Measurements from ENCODE around the gene IER2. TPM values are rescaled to one million over a fixed set of nuclear protein-coding genes. Genes with fewer than 3 reads are reported as not detected.
"Not testable (repeated sequence)": the region's sequence is repeated elsewhere in the genome, so short reads cannot be mapped to it uniquely, and the experiment has no call there.

Gene IER2
- total and polyA plus RNA-seq, 2 experiments from 2014 or later: 30.4 to 84.0 TPM

DNA sequence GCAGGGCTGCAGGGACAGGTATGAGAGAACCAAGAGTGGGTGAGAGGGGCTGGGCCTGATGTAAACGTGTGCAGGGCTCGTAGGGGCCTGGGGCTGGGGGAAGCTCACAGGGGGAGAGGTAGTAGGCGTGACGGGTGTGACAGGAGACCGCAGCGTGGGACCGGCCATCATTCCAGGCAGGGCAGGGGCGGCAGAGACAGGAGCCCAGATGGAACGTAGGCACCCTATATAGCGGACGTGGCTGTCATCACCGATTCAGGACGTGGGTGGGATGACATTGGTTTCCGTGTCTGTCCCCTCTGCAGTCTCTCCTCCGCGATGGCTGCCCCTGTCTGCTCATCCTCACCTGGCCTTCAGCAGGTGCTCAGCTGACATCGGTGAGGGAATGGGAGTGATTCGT, 48.4 kb downstream of the IER2 start:
- Histone ChIP-seq H3K27me3 (replicated peaks; ENCODE audit: insufficient read depth) (no peaks in the 10 kb centered on the region), H3F3A (ENCODE audit: insufficient read depth) (no peaks in the 10 kb centered on the region), H3K4me1 (ENCODE audit: insufficient read depth) (no peaks in the 10 kb centered on the region), H3K9me2 (ENCODE audit: insufficient read depth) (no peaks in the 10 kb centered on the region), H2AFZ (no peak overlapping the region), H3K9ac (no peak overlapping the region), H3K4me3 (no peak overlapping the region), H4K20me1 (ENCODE audit: insufficient read depth) (no peaks in the 10 kb centered on the region), H3K27ac (no peak overlapping the region), H3K9me3 (ENCODE audit: low read depth) (no peaks in the 10 kb centered on the region), H3K36me3 (ENCODE audit: low read depth) (no peaks in the 10 kb centered on the region), H3K79me2 (ENCODE audit: insufficient read depth) (no peaks in the 10 kb centered on the region), H3K4me2 (ENCODE audit: unreplicated experiment) (no peak overlapping the region)
- in situ Hi-C loops (cut with MboI): no loop called here
- 84% methylated on average over 12 to 17 of the region's 18 CpGs for WGBS, 2 experiments (ENCODE audit: low coverage in 1 of 2, low lambda C conversion rate in 2 of 2, missing lambda C conversion rate in 2 of 2)
- DNase-seq: no peak
- TF ChIP-seq EZH2phosphoT487 (IDR thresholded peaks at IDR 0.05; ENCODE audit: insufficient read depth, low read depth) (no peak), EZH2 (IDR thresholded peaks at IDR 0.05; ENCODE audit: insufficient read depth, poor library complexity, severe bottlenecking) (no peak)

DNA sequence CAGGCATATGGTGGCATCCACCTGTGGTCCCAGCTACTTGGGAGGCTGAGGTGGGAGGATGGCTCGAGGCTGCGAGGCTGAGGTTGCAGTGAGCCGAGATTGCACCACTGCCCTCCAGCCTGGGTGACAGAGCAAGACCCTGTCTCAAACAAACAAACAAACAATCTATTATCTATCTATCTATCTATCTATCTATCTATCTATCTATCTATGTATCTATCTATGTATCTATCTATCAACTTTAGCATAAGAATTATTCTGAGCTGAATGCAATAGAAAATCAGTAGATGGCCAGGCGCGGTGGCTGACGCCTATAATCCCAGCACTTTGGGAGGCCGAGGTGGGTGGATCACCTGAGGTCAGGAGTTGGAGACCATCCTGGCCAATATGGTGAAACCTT, 51.9 kb downstream of the IER2 start:
- 94 to 96% methylated on average over 7 of the region's 7 CpGs for WGBS, 2 experiments (ENCODE audit: low coverage in 1 of 2, low lambda C conversion rate in 2 of 2, missing lambda C conversion rate in 2 of 2)
- H3K4me2 ChIP-seq (ENCODE audit: unreplicated experiment); H3K27me3 ChIP-seq (replicated peaks; ENCODE audit: insufficient read depth); H3K79me2 ChIP-seq (ENCODE audit: insufficient read depth); H3K9me3 ChIP-seq (ENCODE audit: low read depth); H2AFZ ChIP-seq; in situ Hi-C loops (cut with MboI); H3K4me1 ChIP-seq (ENCODE audit: insufficient read depth); H4K20me1 ChIP-seq (ENCODE audit: insufficient read depth); H3K27ac ChIP-seq; H3F3A ChIP-seq (ENCODE audit: insufficient read depth); H3K9ac ChIP-seq; H3K9me2 ChIP-seq (ENCODE audit: insufficient read depth); H3K36me3 ChIP-seq (ENCODE audit: low read depth); H3K4me3 ChIP-seq; DNase-seq: not testable (repeated sequence)

Other genes starting within 250 kb of the IER2 start
- 0.25 TPM in 1 of 2 replicates, not detected in the other for gene SYCE2, start 231.1 kb upstream of the IER2 start, total RNA-seq (2014; rRNA removed; shearing (Covaris generic))
- gene SYCE2, start 231.1 kb upstream of the IER2 start, polyA plus RNA-seq (2016; fragmentation: Nextera tagmentation; extraction: Ambion mirVana): 0.49 and 0.56 TPM in 2 replicates
- 33.5 and 39.2 TPM in 2 replicates for gene FARSA, start 216.7 kb upstream of the IER2 start, total RNA-seq (2014; rRNA removed; shearing (Covaris generic))
- 79.9 and 83.4 TPM in 2 replicates for gene FARSA, start 216.7 kb upstream of the IER2 start, polyA plus RNA-seq (2016; fragmentation: Nextera tagmentation; extraction: Ambion mirVana)
- 1,238 and 1,432 TPM in 2 replicates for gene CALR, start 211.8 kb upstream of the IER2 start, total RNA-seq (2014; rRNA removed; shearing (Covaris generic))
- gene CALR, start 211.8 kb upstream of the IER2 start, polyA plus RNA-seq (2016; fragmentation: Nextera tagmentation; extraction: Ambion mirVana): 1,015 and 1,067 TPM in 2 replicates
- 88.5 and 107 TPM in 2 replicates for gene RAD23A, start 204.5 kb upstream of the IER2 start, total RNA-seq (2014; rRNA removed; shearing (Covaris generic))
- 177 and 182 TPM in 2 replicates for gene RAD23A, start 204.5 kb upstream of the IER2 start, polyA plus RNA-seq (2016; fragmentation: Nextera tagmentation; extraction: Ambion mirVana)
- 41.6 and 48.4 TPM in 2 replicates for gene GADD45GIP1, start 193.2 kb upstream of the IER2 start, total RNA-seq (2014; rRNA removed; shearing (Covaris generic))
- 132 and 136 TPM in 2 replicates for gene GADD45GIP1, start 193.2 kb upstream of the IER2 start, polyA plus RNA-seq (2016; fragmentation: Nextera tagmentation; extraction: Ambion mirVana)
- not detected in 2 replicates for gene DAND5, start 180.8 kb upstream of the IER2 start, total RNA-seq (2014; rRNA removed; shearing (Covaris generic))
- not detected in 2 replicates for gene DAND5, start 180.8 kb upstream of the IER2 start, polyA plus RNA-seq (2016; fragmentation: Nextera tagmentation; extraction: Ambion mirVana)
- 71.0 and 81.4 TPM in 2 replicates for gene NFIX, start 154.9 kb upstream of the IER2 start, total RNA-seq (2014; rRNA removed; shearing (Covaris generic))
- 59.2 and 60.8 TPM in 2 replicates for gene NFIX, start 154.9 kb upstream of the IER2 start, polyA plus RNA-seq (2016; fragmentation: Nextera tagmentation; extraction: Ambion mirVana)
- gene LYL1, start 47.6 kb upstream of the IER2 start, total RNA-seq (2014; rRNA removed; shearing (Covaris generic)): not detected in 2 replicates
- 0.18 TPM in 1 of 2 replicates, not detected in the other for gene LYL1, start 47.6 kb upstream of the IER2 start, polyA plus RNA-seq (2016; fragmentation: Nextera tagmentation; extraction: Ambion mirVana)
- 30.4 and 33.0 TPM in 2 replicates for gene TRMT1, start 33.7 kb upstream of the IER2 start, total RNA-seq (2014; rRNA removed; shearing (Covaris generic))
- gene TRMT1, start 33.7 kb upstream of the IER2 start, polyA plus RNA-seq (2016; fragmentation: Nextera tagmentation; extraction: Ambion mirVana): 27.0 and 31.8 TPM in 2 replicates
- gene NACC1, start 32.1 kb upstream of the IER2 start, total RNA-seq (2014; rRNA removed; shearing (Covaris generic)): 104 and 105 TPM in 2 replicates
- gene NACC1, start 32.1 kb upstream of the IER2 start, polyA plus RNA-seq (2016; fragmentation: Nextera tagmentation; extraction: Ambion mirVana): 1.4 and 2.6 TPM in 2 replicates
- 56.4 and 80.5 TPM in 2 replicates for gene STX10, start within 50 bp of the IER2 start, total RNA-seq (2014; rRNA removed; shearing (Covaris generic))
- 55.6 and 62.4 TPM in 2 replicates for gene STX10, start within 50 bp of the IER2 start, polyA plus RNA-seq (2016; fragmentation: Nextera tagmentation; extraction: Ambion mirVana)